Endodermal cell (in vitro differentiated cells): ENCODE data around the gene C10orf95. TPM values are rescaled to one million over a fixed set of nuclear protein-coding genes. Genes with fewer than 3 reads are reported as not detected.

Experiments
- DNase-seq: peaks from one replicate; pipeline ENCODE4 v3.0.0-alpha.2; 2017
- H3K27ac ChIP-seq: 2 replicates; pipeline ENCODE4 v1.5.1; 2013; ENCODE audit warnings: mild to moderate bottlenecking, low read depth, low read length, moderate library complexity
- H3K27me3 ChIP-seq: 2 replicates; pipeline ENCODE4 v1.6.1; 2013; ENCODE audit warnings: mild to moderate bottlenecking, low read length, moderate library complexity; ENCODE audit not compliant: insufficient read depth, control insufficient read depth, poor library complexity, severe bottlenecking
- H3K36me3 ChIP-seq: 2 replicates; pipeline ENCODE4 v1.7.0; 2013; ENCODE audit warnings: mild to moderate bottlenecking, low read length, moderate library complexity; ENCODE audit not compliant: control insufficient read depth, insufficient read depth
- H3K4me1 ChIP-seq: one replicate; pipeline ENCODE4 v1.7.0; 2013; ENCODE audit warnings: low read length; ENCODE audit not compliant: control insufficient read depth, insufficient read depth
- H3K4me3 ChIP-seq: 2 replicates; pipeline ENCODE4 v1.5.1; 2013; ENCODE audit warnings: mild to moderate bottlenecking, low read length, moderate library complexity
- H3K9ac ChIP-seq: 2 replicates; pipeline ENCODE4 v1.6.1; 2013; ENCODE audit warnings: mild to moderate bottlenecking, low read length, moderate library complexity; ENCODE audit not compliant: poor library complexity, severe bottlenecking; ENCODE audit errors: extremely low read depth
- H3K9me3 ChIP-seq: 2 replicates; pipeline ENCODE4 v1.6.1; 2013; ENCODE audit warnings: mild to moderate bottlenecking, low read length, moderate library complexity; ENCODE audit not compliant: control insufficient read depth
- H3K27ac Mint-ChIP-seq: 2 replicates; pipeline ENCODE4 v1.8.0; 2020; ENCODE audit warnings: mixed read lengths
- H3K27me3 Mint-ChIP-seq: 2 replicates; pipeline ENCODE4 v1.8.0; 2021; ENCODE audit warnings: mild to moderate bottlenecking, mixed read lengths; ENCODE audit not compliant: insufficient read depth
- H3K36me3 Mint-ChIP-seq: 2 replicates; pipeline ENCODE4 v1.8.0; 2020; ENCODE audit warnings: low read depth, mixed read lengths
- H3K4me1 Mint-ChIP-seq: 2 replicates; pipeline ENCODE4 v1.8.0; 2020; ENCODE audit warnings: mixed read lengths
- H3K4me3 Mint-ChIP-seq: 2 replicates; pipeline ENCODE4 v1.8.0; 2020; ENCODE audit warnings: mild to moderate bottlenecking, moderate library complexity, mixed read lengths
- H3K9me3 Mint-ChIP-seq: 2 replicates; pipeline ENCODE4 v1.8.0; 2020; ENCODE audit warnings: mild to moderate bottlenecking, mixed read lengths
- CTCF ChIP-seq: fragments of 200-600 bp; sonication (generic); conservative IDR thresholded peaks from 2 replicates; pipeline ENCODE4 v1.5.0; 2021; ENCODE audit warnings: antibody characterized with exemption, mild to moderate bottlenecking
- WGBS, 2 experiments: methylation state at CpG; one replicate each; pipeline versions ENCODE4 v1.1.5 to v1.1.7; 2013; ENCODE audit warnings: missing lambda C conversion rate in 2 of 2, mixed read lengths in 1 of 2; ENCODE audit not compliant: insufficient coverage in 1 of 2, insufficient read length in 1 of 2; 5-methylcytosine and 5-hydroxymethylcytosine counted together
- total RNA-seq, 2 donors: library from RNA; stranded (reverse); fragmentation: NEBNext Ultra II Directional in 1 of 2; extraction: Animal tissue kit (Norgen Biotek cat#: 25700) in 1 of 2; gene quantifications; 2 replicates in 1 of 2; 3 replicates in 1 of 2; pipeline ENCODE4 v1.2.1, GENCODE V29; 2021

C10orf95 gene
- total RNA-seq, 2 donors from 2014 or later, result 0.35 to 0.93 TPM

GRCh38 chr10:102407425-102408130 is 43.8 kb downstream of the C10orf95 start:
- no peak for DNase-seq
- H3K4me1 ChIP-seq, result no peaks in the 10 kb centered on the region
- no peak overlapping the region for H3K27ac Mint-ChIP-seq
- WGBS, 2 experiments, result 85 to 91% methylated on average over 6 to 13 of the region's 13 CpGs
- no peak overlapping the region for H3K9ac ChIP-seq
- H3K4me3 Mint-ChIP-seq, result no peak overlapping the region
- peaks cover 18% of the 10 kb centered on the region for H3K4me1 Mint-ChIP-seq
- H3K36me3 ChIP-seq, result no peaks in the 10 kb centered on the region
- H3K4me3 ChIP-seq, result no peak overlapping the region
- no peaks in the 10 kb centered on the region for H3K9me3 Mint-ChIP-seq
- peaks cover 59% of the 10 kb centered on the region for H3K27me3 ChIP-seq
- no peaks in the 10 kb centered on the region for H3K9me3 ChIP-seq
- H3K27me3 Mint-ChIP-seq, result peaks cover 66% of the 10 kb centered on the region
- TF ChIP-seq CTCF, result no peak
- H3K36me3 Mint-ChIP-seq, result no peaks in the 10 kb centered on the region
- H3K27ac ChIP-seq, result no peak overlapping the region

GRCh38 chr10:102406815-102407214 is 44.5 kb downstream of the C10orf95 start:
- Mint-ChIP-seq H3K9me3 (no peaks in the 10 kb centered on the region), H3K27me3 (peaks cover 59% of the 10 kb centered on the region), H3K27ac (no peak overlapping the region), H3K4me3 (no peak overlapping the region), H3K36me3 (peaks cover 2% of the 10 kb centered on the region), H3K4me1 (peaks cover 18% of the 10 kb centered on the region)
- H3K4me1 ChIP-seq, result no peaks in the 10 kb centered on the region
- H3K27ac ChIP-seq, result no peak overlapping the region
- H3K9ac ChIP-seq, result no peak overlapping the region
- peaks cover 52% of the 10 kb centered on the region for H3K27me3 ChIP-seq
- no peaks in the 10 kb centered on the region for H3K9me3 ChIP-seq
- no peak for TF ChIP-seq CTCF
- no peak overlapping the region for H3K4me3 ChIP-seq
- WGBS, 2 experiments, result no CpG with 5 or more reads among the region's 2 CpGs
- H3K36me3 ChIP-seq, result no peaks in the 10 kb centered on the region
- DNase-seq, result no peak

- H3K4me1 Mint-ChIP-seq, result peaks cover 13% of the 10 kb centered on the region
- no peak for DNase-seq
- WGBS, 2 experiments, result 90 to 93% methylated on average over 2 to 6 of the region's 6 CpGs
- Histone ChIP-seq H3K27me3 (peaks cover 40% of the 10 kb centered on the region), H3K9ac (no peak overlapping the region), H3K27ac (no peak overlapping the region), H3K9me3 (no peaks in the 10 kb centered on the region), H3K36me3 (peaks cover 10% of the 10 kb centered on the region), H3K4me1 (no peaks in the 10 kb centered on the region), H3K4me3 (no peak overlapping the region)
- H3K27ac Mint-ChIP-seq, result no peak overlapping the region
- H3K4me3 Mint-ChIP-seq, result no peak overlapping the region
- H3K36me3 Mint-ChIP-seq, result peaks cover 8% of the 10 kb centered on the region
- TF ChIP-seq CTCF, result no peak
- H3K27me3 Mint-ChIP-seq, result peaks cover 47% of the 10 kb centered on the region
- no peaks in the 10 kb centered on the region for H3K9me3 Mint-ChIP-seq
Measured at GRCh38 chr10:102405632-102406031, 45.7 kb downstream of the C10orf95 start.
